Left lung (tissue), 10 donors: Measurements from ENCODE around the gene EHMT2. TPM values are rescaled to one million over a fixed set of nuclear protein-coding genes. Genes with fewer than 3 reads are reported as not detected.

Experiments
- ATAC-seq: fragments of 200-7000 bp; cut with Tn5 transposase; one replicate; pipeline ENCODE4 v1.9.1; 2020; ENCODE audit warnings: moderate library complexity
- DNase-seq, 4 donors: peaks; one replicate each; pipeline ENCODE4 v3.0.0-alpha.2; 2013 to 2020
- H3K27ac ChIP-seq, 2 donors: fragments of 200-600 bp; sonication (generic) in 1 of 2; one replicate each; pipeline versions ENCODE4 v1.5.0 to v1.8.0; 2020 to 2021
- H3K27me3 ChIP-seq, 2 donors: fragments of 200-600 bp; sonication (generic) in 1 of 2; one replicate each; pipeline versions ENCODE4 v1.5.0 to v1.8.0; 2020 to 2021
- H3K36me3 ChIP-seq, 2 donors: fragments of 200-600 bp; sonication (generic) in 1 of 2; one replicate each; pipeline versions ENCODE4 v1.5.0 to v1.8.0; 2020 to 2021
- H3K4me1 ChIP-seq, 2 donors: fragments of 200-600 bp; one replicate each; pipeline ENCODE4 v1.8.0; 2021
- H3K4me3 ChIP-seq, 2 donors: fragments of 200-600 bp; sonication (generic) in 1 of 2; one replicate each; pipeline versions ENCODE4 v1.5.0 to v1.8.0; 2020 to 2021; ENCODE audit warnings: mild to moderate bottlenecking in 1 of 2
- H3K9me3 ChIP-seq, 2 donors: fragments of 200-600 bp; sonication (generic) in 1 of 2; one replicate each; pipeline versions ENCODE4 v1.5.0 to v1.8.0; 2020 to 2021
- CTCF ChIP-seq, 2 donors: fragments of 200-600 bp; sonication (generic) in 1 of 2; IDR thresholded peaks; one replicate each; pipeline versions ENCODE4 v1.5.0 to v1.8.0; 2021; ENCODE audit warnings: antibody characterized with exemption in 2 of 2
- intact Hi-C, 2 donors: fragments of 100-400 bp; cut with DNase I; formaldehyde crosslinking; loops; one replicate each; pipeline versions ENCODE4 v1.11.2 to v1.14.2; 2022
- polyA plus RNA-seq, 6 donors: library from polyadenylated mRNA; unstranded; fragments of 120-200 nt; gene quantifications; one replicate each; pipeline ENCODE4 v1.2.1, GENCODE V29; 2013; ENCODE audit not compliant: insufficient read length in 6 of 6
- total RNA-seq, 2 donors: library from RNA; stranded (reverse); fragmentation: NEBNext Ultra II Directional; extraction: Animal tissue kit (Norgen Biotek cat#: 25700); gene quantifications; one replicate each; pipeline ENCODE4 v1.2.1, GENCODE V29; 2021
- donor health status: DM: no; HTN: yes; CAD: no.
- donor health status: DM: no; HTN: no; CAD: no.

The EHMT2 gene
- total and polyA plus RNA-seq, 8 donors: 41.0 to 85.0 (median 75.3) TPM

- intact Hi-C loops: no loop called here
- Histone ChIP-seq H3K9me3 (no peaks in the 10 kb centered on the region), H3K4me3 (no peak overlapping the region), H3K4me1 (no peaks in the 10 kb centered on the region), H3K27me3 (no peaks in the 10 kb centered on the region), H3K36me3 (peaks cover 0 to 70% of the 10 kb centered on the region in 2 donors), H3K27ac (no peak overlapping the region)
- ATAC-seq (no peak), DNase-seq (no peak)
- no peak for TF ChIP-seq CTCF (IDR thresholded peaks at IDR 0.05)
Observed at GRCh38 chr6:31881136-31881859, 16.2 kb downstream of the EHMT2 start.

GRCh38 chr6:31880616-31881015 is 16.9 kb downstream of the EHMT2 start:
- no peaks in the 10 kb centered on the region for H3K27me3 ChIP-seq
- no peaks in the 10 kb centered on the region for H3K9me3 ChIP-seq
- H3K36me3 ChIP-seq: peaks cover 0 to 63% of the 10 kb centered on the region in 2 donors
- no peak for TF ChIP-seq CTCF (IDR thresholded peaks at IDR 0.05)
- no peak overlapping the region for H3K4me3 ChIP-seq
- H3K27ac ChIP-seq: no peak overlapping the region
- no peak for DNase-seq
- ATAC-seq: no peak
- no peaks in the 10 kb centered on the region for H3K4me1 ChIP-seq
- intact Hi-C loops: no loop called here

GRCh38 chr6:31879901-31880300 is 17.6 kb downstream of the EHMT2 start:
- no peaks in the 10 kb centered on the region for H3K9me3 ChIP-seq
- H3K27me3 ChIP-seq: no peaks in the 10 kb centered on the region
- H3K27ac ChIP-seq: no peak overlapping the region
- intact Hi-C loops: no loop called here
- H3K4me1 ChIP-seq: no peaks in the 10 kb centered on the region
- ATAC-seq (no peak), DNase-seq (peak in 1 of 4 donors; percentile 54)
- H3K4me3 ChIP-seq: no peak overlapping the region
- H3K36me3 ChIP-seq: peaks cover 0 to 56% of the 10 kb centered on the region in 2 donors
- TF ChIP-seq CTCF (IDR thresholded peaks at IDR 0.05): no peak

- DNase-seq (no peak), ATAC-seq (no peak)
- intact Hi-C loops: no loop called here
- Histone ChIP-seq H3K36me3 (peaks cover 0 to 48% of the 10 kb centered on the region in 2 donors), H3K27me3 (no peaks in the 10 kb centered on the region), H3K4me1 (no peaks in the 10 kb centered on the region), H3K27ac (peak overlapping the region; percentile 13 to 28), H3K9me3 (no peaks in the 10 kb centered on the region), H3K4me3 (no peak overlapping the region)
- TF ChIP-seq CTCF (IDR thresholded peaks at IDR 0.05): no peak
Observed at GRCh38 chr6:31879143-31879542, 18.4 kb downstream of the EHMT2 start.

DNA sequence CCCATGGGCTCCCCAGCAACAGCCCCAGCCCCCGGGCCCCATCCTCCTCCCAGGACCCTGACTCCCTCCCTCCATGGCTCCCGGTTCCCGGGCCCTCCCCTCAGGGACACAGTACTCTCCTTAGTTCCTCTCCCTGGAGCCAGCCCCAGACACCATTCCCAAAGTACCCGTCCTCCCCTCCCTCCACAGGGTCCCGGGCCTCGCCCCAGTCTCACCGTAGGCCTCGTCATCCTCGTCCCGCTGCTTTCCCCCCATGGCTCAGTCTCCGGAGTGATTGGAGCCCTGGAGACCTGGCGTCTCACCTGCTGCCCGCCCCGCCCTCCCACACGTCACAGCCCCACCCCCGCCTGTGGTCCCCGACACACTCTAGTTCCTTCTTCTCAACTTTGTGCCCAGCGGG is 18.8 kb downstream of the EHMT2 start, which contains the start of gene SLC44A4:
SLC44A4 (minus strand) TSS at position 272 of the 400 bp plus-strand sequence; CDS start at position 255, 17 bp downstream.
- peak within 1 kb of the TSS; percentile 19 to 32 for H3K4me3 ChIP-seq

More for the DNA sequence above, 18.8 kb downstream of the EHMT2 start, which contains the start of gene SLC44A4:
- intact Hi-C loops: no loop called here
- Histone ChIP-seq H3K9me3 (no peaks in the 10 kb centered on the region), H3K4me1 (no peaks in the 10 kb centered on the region), H3K27me3 (no peaks in the 10 kb centered on the region), H3K27ac (peak within 1 kb of the TSS; percentile 28 to 35), H3K36me3 (peaks cover 0 to 44% of the 10 kb centered on the region in 2 donors)
- TF ChIP-seq CTCF (IDR thresholded peaks at IDR 0.05): no peak
- DNase-seq (peak in 1 of 4 donors; percentile 55), ATAC-seq (peak; percentile 81)
